GM12872 (cell line): ENCODE data around the gene SACS.

ENCODE experiments used
- CTCF ChIP-seq: IDR thresholded peaks from 3 replicates; pipeline ENCODE4 v1.5.1; 2011; ENCODE audit warnings: low read depth, mild to moderate bottlenecking, low read length, moderate library complexity; ENCODE audit not compliant: insufficient read depth

SACS gene

DNA sequence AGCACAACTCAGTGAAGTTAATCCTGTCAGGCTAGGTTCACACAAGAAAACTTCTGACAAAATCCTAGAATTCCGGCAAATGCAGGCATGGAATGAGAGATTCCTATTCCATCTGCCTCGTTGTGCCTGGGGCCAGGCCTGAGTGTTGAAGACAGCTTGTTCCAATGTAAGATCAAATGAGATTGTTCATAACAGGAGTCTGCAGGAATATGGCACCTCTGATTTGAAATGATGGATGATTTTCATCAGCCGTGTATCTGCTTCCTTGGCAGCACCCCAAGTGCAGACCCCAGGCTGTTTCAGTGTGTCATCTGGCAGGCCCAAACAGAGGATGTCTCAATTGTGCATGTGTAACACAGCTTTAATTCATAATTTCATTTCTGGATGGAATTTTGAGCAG lies 35.3 kb upstream of the SACS start:
- no peak for TF ChIP-seq CTCF

- TF ChIP-seq CTCF = no peak
Observed at GRCh38 chr13:23467932-23468278, 34.4 kb upstream of the SACS start.

GRCh38 chr13:23467048-23467931 lies 33.8 kb upstream of the SACS start:
- TF ChIP-seq CTCF = no peak

DNA sequence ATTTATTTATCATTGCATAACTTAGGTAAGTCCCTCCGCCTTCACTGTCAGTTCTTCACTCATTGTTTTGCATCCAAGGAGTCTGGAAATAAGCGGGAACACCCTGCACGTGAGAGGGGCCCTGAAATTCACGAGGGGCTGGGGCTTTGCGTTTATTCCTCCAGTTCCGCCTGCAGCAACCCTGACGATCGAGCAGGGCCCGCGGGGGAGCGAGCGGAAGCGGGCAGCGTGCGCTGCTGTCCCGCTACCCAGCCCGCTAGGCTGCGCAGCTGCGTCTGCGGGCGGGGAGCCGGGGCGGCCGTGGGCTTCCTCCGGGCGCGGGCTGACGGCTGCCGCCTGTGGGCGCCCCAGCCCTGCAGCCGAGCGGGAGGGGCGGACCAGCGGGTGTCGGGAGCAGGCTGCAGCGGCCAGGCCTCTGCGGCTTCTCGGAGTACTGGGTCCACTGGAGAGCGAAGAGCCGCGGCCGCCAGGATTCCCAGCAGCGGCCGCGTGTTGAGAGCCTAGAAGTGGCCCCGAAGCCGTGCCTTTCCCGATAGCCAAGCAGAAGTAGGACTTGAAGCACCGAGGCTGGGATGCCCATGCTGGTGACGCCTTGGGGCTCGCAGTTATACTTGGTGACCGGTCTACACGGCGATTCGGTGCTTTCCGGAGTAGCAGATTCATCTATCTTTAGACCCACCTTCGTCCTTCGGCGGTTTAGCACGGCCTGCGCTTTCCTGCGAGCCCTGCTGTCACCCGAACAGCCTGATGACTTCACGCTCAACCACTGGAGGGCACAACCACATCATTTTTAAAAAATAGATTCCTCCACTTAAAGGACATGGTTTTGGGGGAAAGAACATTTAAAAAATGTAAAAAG lies 32.9 kb upstream of the SACS start:
- TF ChIP-seq CTCF = peak; percentile 50; the same call in 2 of the 3 replicates

- no peak for TF ChIP-seq CTCF
Observed at GRCh38 chr13:23463661-23464060, 30.2 kb upstream of the SACS start.

DNA sequence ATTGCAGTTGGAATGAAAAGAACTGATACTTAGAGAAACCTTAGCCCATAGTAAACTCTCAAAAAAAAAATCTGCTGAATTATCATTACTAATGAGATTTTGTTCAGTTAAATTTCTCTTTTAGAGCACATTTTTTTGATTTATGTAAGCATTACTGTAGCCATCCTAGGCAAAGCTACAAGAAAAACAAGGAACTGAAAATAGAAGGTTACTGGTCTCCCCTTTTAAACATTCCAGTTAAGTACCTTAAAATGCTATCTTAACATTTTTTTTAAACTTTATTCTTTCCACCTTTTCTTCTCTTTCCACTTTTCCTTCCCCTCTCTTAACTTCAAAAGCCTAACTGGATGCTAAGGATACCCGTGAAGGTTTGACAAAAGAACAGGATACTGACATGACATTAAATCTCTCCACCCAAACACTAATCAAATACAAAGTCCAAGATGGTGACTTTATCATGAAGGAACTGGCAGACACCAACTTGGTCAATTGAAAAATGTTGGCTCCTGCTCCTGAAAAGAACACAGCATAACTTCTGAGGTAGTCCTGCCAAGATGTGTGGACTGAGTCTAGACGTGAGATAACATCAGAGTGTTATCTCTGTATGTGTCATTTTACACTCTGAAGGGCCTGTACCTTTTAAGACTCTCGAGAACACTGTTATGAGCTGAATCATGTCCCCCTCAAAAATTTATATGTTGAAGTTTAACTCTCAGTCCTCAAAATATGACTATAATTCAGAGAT lies 29.5 kb upstream of the SACS start:
- TF ChIP-seq CTCF = no peak

- no peak for TF ChIP-seq CTCF
Observed at GRCh38 chr13:23461544-23461943, 28.0 kb upstream of the SACS start.
